HG03565 (cell line): ENCODE data around the gene DPY30.
A peak's percentile ranks its signal among the peaks of the same experiment; 100 is the strongest.

ENCODE experiments used
- ATAC-seq: cut with Tn5 transposase; IDR thresholded peaks from one replicate; pipeline ENCODE4 v1.9.1; 2021; ENCODE audit warnings: mild to moderate bottlenecking, moderate library complexity; ENCODE audit not compliant: unreplicated experiment

DPY30 gene

GRCh38 chr2:32010280-32010669 lies 29.3 kb downstream of the DPY30 start:
- peak; percentile 20 for ATAC-seq

- peak; percentile 7 for ATAC-seq
Measured at GRCh38 chr2:32009516-32010256, 29.9 kb downstream of the DPY30 start.

GRCh38 chr2:32008805-32009515 lies 30.6 kb downstream of the DPY30 start:
- no peak for ATAC-seq

- ATAC-seq: no peak
Measured at GRCh38 chr2:32007121-32007391, 32.5 kb downstream of the DPY30 start.

GRCh38 chr2:32005371-32005976 lies 34.1 kb downstream of the DPY30 start:
- no peak for ATAC-seq

- no peak for ATAC-seq
Measured at GRCh38 chr2:32003791-32004190, 35.8 kb downstream of the DPY30 start.

- ATAC-seq: no peak
Measured at GRCh38 chr2:32002406-32002805, 37.2 kb downstream of the DPY30 start.

GRCh38 chr2:31999438-31999837 lies 40.2 kb downstream of the DPY30 start:
- no peak for ATAC-seq

- no peak for ATAC-seq
Measured at GRCh38 chr2:31998731-31999383, 40.7 kb downstream of the DPY30 start.

- no peak for ATAC-seq
Measured at GRCh38 chr2:31997653-31998052, 42.0 kb downstream of the DPY30 start.

GRCh38 chr2:31996571-31997150 lies 42.9 kb downstream of the DPY30 start:
- ATAC-seq: no peak

- ATAC-seq: no peak
Measured at GRCh38 chr2:31992934-31993333, 46.7 kb downstream of the DPY30 start.

- ATAC-seq: no peak
Measured at GRCh38 chr2:31992025-31992579, 47.5 kb downstream of the DPY30 start.

- ATAC-seq: no peak
Measured at GRCh38 chr2:31989946-31990345, 49.7 kb downstream of the DPY30 start.

- no peak for ATAC-seq
Measured at GRCh38 chr2:31987454-31988220, 52.0 kb downstream of the DPY30 start.

- ATAC-seq: no peak
Measured at GRCh38 chr2:31986906-31987305, 52.7 kb downstream of the DPY30 start.

GRCh38 chr2:31983762-31984467 lies 55.7 kb downstream of the DPY30 start:
- no peak for ATAC-seq

- ATAC-seq: peak; percentile 99
Measured at GRCh38 chr2:31980674-31981356, 58.8 kb downstream of the DPY30 start.

- no peak for ATAC-seq
Measured at GRCh38 chr2:31979956-31980355, 59.6 kb downstream of the DPY30 start.
